CD4-positive, alpha-beta T cell treated with Interleukin-15 for 1 hour (primary cell): ENCODE data around the gene ATM.
"Not testable (repeated sequence)": the region's sequence is repeated elsewhere in the genome, so short reads cannot be mapped to it uniquely, and the experiment has no call there.

Source experiments
- DNase-seq: peaks from one replicate; pipeline ENCODE4 v3.0.0-alpha.2; 2020

The ATM gene

GRCh38 chr11:108286956-108287355 is 64.1 kb downstream of the ATM start:
- DNase-seq: no peak

- not testable (repeated sequence) for DNase-seq
Observed at GRCh38 chr11:108289066-108289465, 66.2 kb downstream of the ATM start.

DNA sequence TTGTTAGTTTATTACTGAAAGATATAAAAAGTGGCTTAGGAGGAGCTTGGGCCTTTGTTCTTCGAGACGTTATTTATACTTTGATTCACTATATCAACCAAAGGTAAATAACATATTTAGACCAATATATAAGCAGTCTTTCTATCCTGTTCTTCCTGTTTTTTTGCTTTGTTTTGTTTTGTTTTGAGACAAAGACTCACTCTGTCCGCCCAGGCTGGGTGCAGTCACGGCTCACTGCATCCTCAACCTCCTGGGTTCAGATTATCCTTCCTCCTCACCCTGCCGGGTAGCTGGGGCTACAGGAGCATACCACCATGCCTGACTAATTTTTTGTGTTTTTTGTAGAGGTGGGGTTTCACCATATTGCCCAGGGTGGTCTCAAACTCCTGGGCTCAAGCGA is 66.8 kb downstream of the ATM start:
- DNase-seq: no peak

GRCh38 chr11:108293229-108293628 is 70.4 kb downstream of the ATM start:
- no peak for DNase-seq

- no peak for DNase-seq
Observed at GRCh38 chr11:108302121-108302785, 79.4 kb downstream of the ATM start.

GRCh38 chr11:108307751-108308150 is 84.9 kb downstream of the ATM start:
- DNase-seq: no peak

GRCh38 chr11:108313444-108313843 is 90.6 kb downstream of the ATM start:
- no peak for DNase-seq

- no peak for DNase-seq
Observed at GRCh38 chr11:108316061-108316460, 93.2 kb downstream of the ATM start.

- no peak for DNase-seq
Observed at GRCh38 chr11:108319541-108320145, 96.8 kb downstream of the ATM start.

DNA sequence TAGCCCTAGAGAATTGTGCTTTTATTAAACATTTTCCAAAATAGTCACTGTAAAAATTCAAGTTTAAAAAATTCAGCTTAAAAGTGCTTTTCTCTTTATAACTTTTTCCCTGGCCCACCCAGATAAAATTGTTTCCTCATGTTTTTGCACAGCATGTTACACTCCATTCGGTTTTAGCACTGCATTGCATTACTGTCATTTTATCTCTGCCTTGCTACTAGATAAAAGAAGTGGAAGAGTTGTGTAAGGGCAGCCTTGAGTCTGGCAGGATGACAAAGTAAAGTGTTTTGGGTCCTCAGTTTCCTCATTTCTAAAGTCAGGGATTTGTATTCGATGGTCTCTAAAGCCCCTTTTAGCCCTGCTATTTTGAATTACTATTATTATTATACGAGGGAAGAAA is 99.8 kb downstream of the ATM start:
- no peak for DNase-seq

DNA sequence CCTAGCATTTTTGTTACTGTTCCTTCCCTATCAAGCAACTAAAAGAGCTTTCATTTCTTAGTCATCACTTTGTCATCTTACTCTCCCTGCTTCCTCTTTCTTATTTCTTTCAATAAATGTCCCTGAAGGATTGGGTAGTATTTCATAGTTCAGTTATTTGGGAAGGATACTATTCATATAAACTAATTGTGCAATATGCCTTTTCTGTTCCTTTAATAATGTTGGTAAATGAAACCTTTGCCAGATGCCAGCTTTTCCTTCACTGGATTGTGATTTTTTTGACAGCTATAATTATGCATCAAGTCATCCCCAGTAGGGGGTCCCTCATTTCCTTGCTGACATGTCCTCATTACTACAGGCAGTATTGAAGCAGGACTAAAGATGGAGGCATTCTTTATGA is 101.7 kb downstream of the ATM start:
- no peak for DNase-seq

- no peak for DNase-seq
Observed at GRCh38 chr11:108333403-108333899, 110.6 kb downstream of the ATM start.

GRCh38 chr11:108338750-108339149 is 115.9 kb downstream of the ATM start:
- DNase-seq: no peak

DNA sequence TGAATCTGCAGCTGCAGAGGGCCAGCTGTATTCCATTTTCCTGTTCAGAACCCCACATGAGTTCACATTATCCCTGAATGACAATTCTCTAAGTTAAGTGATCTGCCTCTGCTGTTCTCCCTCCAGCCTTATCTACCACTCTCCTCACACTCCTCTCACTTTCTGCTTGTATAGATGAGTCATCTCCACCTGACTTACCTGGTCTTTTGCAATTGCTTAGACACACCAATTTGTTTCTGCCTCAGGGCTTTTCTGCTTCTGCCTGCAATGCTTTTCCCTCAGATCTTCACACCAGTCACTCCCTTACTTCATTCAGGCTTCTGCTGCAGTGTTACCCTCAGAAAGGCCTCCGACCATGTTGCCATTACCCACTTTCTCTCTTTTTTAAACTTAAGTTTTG is 118.1 kb downstream of the ATM start:
- DNase-seq: no peak

- no peak for DNase-seq
Observed at GRCh38 chr11:108341654-108342053, 118.8 kb downstream of the ATM start.

GRCh38 chr11:108343714-108344113 is 120.8 kb downstream of the ATM start:
- no peak for DNase-seq

GRCh38 chr11:108345767-108346166 is 122.9 kb downstream of the ATM start:
- no peak for DNase-seq

DNA sequence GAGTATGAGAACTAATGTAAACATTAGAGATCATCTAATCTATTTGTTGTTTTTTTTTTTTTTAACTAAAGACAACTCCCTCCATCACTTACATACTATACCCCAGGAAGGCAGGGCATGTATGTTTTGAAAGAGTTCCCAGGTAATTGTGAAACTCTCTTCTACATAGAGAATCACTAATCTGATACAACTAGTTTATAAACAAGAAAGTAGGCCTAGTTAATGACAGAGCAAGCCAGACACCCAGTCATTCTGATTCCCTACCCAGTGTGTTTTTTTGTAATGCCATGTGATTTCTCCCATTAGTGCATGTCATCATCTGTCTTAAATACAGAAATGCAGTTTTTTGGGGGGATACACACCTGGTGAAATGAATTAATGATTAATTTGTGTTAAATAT is 123.6 kb downstream of the ATM start:
- no peak for DNase-seq

- no peak for DNase-seq
Observed at GRCh38 chr11:108351468-108351867, 128.6 kb downstream of the ATM start.

DNA sequence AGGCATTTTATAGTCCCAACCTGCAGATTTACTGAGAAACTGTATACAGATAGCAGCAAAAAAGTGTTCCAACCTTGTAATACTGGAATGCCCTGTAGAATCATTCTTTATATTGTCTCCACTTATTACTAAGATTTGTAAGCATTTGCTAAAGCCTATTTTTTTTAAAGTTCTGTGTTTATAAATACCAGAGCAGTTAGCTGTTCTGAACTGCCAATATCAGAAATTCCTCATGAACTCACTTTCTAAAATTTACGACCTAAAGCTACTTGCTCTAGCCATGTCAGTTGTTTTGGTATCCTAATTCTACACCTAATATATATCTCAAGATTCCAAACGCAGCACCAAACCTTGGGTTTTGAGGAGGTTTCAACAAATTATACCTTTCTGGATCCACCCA is 141.3 kb downstream of the ATM start:
- DNase-seq: no peak

DNA sequence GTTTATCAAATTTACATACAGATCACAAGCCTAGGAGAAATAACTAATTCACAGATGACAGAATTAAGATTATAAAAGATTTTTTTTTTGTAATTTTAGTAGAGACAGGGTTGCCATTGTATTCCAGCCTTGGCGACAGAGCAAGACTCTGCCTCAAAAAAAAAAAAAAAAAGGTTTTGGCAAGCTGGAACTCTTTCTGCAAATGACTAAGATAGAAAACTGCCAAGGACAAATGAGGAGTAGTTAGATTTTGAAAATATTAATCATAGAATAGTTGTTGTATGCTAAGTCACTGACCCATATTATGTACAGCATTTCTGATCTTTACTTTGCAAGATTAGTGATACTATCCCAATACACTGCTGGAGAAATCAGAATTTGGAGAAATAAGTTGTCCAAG is 145.3 kb downstream of the ATM start:
- no peak for DNase-seq

DNA sequence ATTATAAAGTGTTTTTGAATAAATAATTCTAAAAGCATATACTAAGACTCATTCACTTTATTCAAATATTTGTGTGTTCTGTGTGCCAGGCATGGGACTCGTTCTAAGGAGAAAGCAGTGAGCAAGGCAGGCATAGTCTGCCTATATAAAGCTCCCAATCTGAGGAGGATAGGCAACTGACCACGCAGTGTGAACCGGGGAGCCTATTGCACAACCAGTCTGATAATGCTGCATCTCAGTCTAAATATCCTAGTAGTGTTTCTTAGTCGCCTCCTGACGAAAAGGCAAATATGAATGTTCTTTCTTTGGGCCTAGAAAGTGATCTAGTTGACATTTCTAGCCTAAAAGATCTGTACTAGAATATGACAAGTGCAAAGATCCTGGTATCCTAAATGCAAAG is 146.2 kb downstream of the ATM start:
- no peak for DNase-seq

DNA sequence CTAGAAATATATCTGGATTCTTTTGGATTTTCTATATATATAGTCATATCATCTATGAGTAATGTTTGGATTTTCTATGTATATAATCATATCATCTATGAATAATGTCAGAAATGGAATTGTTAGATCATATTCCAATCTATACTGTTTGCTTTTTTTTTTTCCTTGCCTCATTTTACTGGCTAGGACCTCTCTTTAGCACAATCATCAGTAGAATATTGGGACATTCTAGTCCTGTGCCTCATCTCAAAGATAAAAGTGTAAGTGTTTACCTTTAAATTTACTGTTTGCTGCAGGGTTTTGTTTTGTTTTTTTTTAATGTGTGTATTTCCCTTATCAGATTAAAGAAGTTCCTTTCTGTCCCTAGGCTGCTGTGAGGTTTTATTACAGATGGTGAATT is 147.4 kb downstream of the ATM start:
- DNase-seq: no peak

DNA sequence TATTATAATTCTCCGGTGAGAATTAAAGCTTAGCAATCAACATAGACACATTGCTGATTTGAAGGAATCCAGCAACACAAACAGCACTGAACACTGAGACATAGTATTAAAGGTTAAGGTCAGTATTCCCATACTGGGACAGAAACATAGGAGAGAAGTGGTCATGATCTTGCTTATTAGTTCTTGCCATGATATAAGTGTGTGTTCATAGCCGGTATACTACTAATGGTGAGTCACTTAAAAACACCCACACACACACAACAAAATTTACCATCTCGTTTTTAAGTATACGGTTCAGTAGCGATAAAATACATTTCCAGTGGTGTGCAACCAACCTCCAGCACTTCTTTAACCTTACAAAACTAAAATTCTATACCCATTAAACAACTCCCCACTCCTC is 148.1 kb downstream of the ATM start:
- no peak for DNase-seq

GRCh38 chr11:108373505-108373904 is 150.6 kb downstream of the ATM start:
- not testable (repeated sequence) for DNase-seq
